Measurements from ENCODE around the gene RNASE4. TPM values are rescaled to one million over a fixed set of nuclear protein-coding genes. Genes with fewer than 3 reads are reported as not detected.

Gene RNASE4
- 1.3 and 2.4 TPM in 2 replicates for total RNA-seq (2013; cell fraction: nucleolus; rRNA removed)
- total RNA-seq (2014; rRNA removed) (1.1 and 2.0 TPM in 2 replicates), total RNA-seq (2014; rRNA removed; fragmentation: Illumina TruSeq; extraction: Trizol) (1.3 and 1.6 TPM in 2 replicates), total RNA-seq (2021) (0.29 and 1.1 TPM in 2 replicates), polyA plus RNA-seq (2011; rRNA removed) (0.87 and 1.1 TPM in 2 replicates), polyA plus RNA-seq (2014; fragmentation: Illumina TruSeq; extraction: Trizol) (0.29 and 1.3 TPM in 2 replicates), polyA plus RNA-seq (2014; fragmentation: Nextera tagmentation; extraction: Ambion mirVana) (1 to 10 TPM; 1.2 to 2.6 TPM), polyA plus RNA-seq (2014; rRNA removed) (1.0 and 1.9 TPM in 2 replicates), polyA plus RNA-seq (2016; fragmentation: Nextera tagmentation; extraction: Ambion mirVana) (1 to 10 TPM; 1.4 to 1.9 TPM), polyA minus RNA-seq (2011; rRNA and poly(A)+ RNA removed) (1.7 and 1.8 TPM in 2 replicates), Bru-seq, nascent RNA (percentile 32 among the genes with signal in this experiment), BruChase-seq, experiment 1, labeled RNA remaining after a 6-hour chase (percentile 44 among the genes with signal in this experiment), BruChase-seq, experiment 2, labeled RNA remaining after a 2-hour chase (percentile 31 among the genes with signal in this experiment)
- 1.0 TPM for polyA plus RNA-seq (2011; ENCODE audit: low read depth)
- 1.1 and 1.5 TPM in 2 replicates for polyA plus RNA-seq (2011; cell fraction: cytosol; rRNA removed)
- 0.60 and 1.4 TPM in 2 replicates for polyA plus RNA-seq (2011; cell fraction: nucleus; rRNA removed)
- 1.2 and 1.5 TPM in 2 replicates for polyA plus RNA-seq (2012)
- polyA minus RNA-seq (2011; cell fraction: cytosol; rRNA and poly(A)+ RNA removed): not detected in 2 replicates
- polyA minus RNA-seq (2011; cell fraction: nucleus; rRNA and poly(A)+ RNA removed): 0.36 and 0.48 TPM in 2 replicates
- long read RNA-seq, experiment 1: 0 reads
- long read RNA-seq, experiment 2, transcript RNASE4-203 (2 exons, 2,520 nt): major isoform, 5 of 8 reads
- long read RNA-seq, experiment 2, partial matches to known transcripts: 0 of 8 reads
- long read RNA-seq, experiment 2, other reads (novel, unspliced or antisense): 2 of 8 reads

DNA sequence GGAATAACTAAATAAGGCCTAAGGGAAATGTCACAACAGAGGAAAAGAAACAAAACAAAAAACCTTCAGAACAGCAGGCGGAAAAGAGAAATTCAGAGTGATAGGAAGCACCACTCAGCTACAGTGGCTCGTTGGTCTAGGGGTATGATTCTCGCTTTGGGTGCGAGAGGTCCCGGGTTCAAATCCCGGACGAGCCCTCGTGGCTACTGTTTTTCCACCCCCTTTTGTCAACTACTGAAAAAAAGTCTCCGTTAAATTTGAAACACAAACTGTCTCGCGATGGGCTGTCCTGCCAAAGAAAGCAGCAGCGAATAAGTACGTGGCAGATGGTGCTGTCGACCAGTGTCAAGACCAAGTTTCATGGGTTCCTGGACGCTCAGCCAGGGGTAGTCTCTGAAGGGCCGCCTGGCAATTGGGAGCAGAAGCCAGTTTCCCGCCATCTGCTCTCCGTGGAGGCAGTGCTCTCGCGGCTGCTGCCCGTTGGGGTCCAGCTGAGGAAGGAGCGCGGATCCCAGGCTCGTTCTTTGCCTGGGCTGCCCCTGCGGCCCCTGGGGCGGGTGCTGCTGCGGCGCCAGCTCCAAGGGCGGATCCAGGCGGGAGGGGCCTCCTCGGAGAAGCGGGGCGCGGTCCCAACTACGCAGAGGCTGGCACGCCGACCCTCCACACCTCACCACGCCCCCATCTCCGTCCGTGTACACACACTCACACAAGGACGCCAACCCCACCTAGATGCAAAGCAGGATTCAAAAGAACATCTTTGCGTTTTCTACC is at the start of gene RNASE4:
RNASE4 (plus strand) TSS at position 670 of the 771 bp plus-strand sequence. CDS start 14,812 bp downstream, outside the sequence.
- CTCF ChIA-PET: interaction anchor here (1.2 to 11.0 kb wide), 13 partner anchors 10 to 354 kb away, joined by 3 to 214 read pairs (median 5); partner anchors contain the start of genes CCNB1IP1 and PARP2
- no peaks in the 10 kb centered on the region for H4K20me1 ChIP-seq (ENCODE audit: control insufficient read depth, insufficient read depth)
- peak; percentile 34 for ATAC-seq
- TF ChIP-seq MYC (IDR thresholded peaks at IDR 0.05; ENCODE audit: insufficient read depth, insufficient read length, insufficient replicate concordance, low read length, severe bottlenecking) (no peak), BCL11A (IDR thresholded peaks at IDR 0.05; ENCODE audit: low read depth, low read length) (no peak), SIN3A (IDR thresholded peaks at IDR 0.05; ENCODE audit: low read depth, low read length) (no peak), ASH2L (IDR thresholded peaks at IDR 0.05; ENCODE audit: borderline replicate concordance, low read depth) (no peak; the same call in 1 of the 2 replicates), NR2C1 (IDR thresholded peaks at IDR 0.05) (no peak), CHD2 (IDR thresholded peaks at IDR 0.05; ENCODE audit: borderline replicate concordance, low read depth, low read length) (no peak), SMAD5 (IDR thresholded peaks at IDR 0.05; ENCODE audit: low read depth) (no peak), JUNB (IDR thresholded peaks at IDR 0.05) (no peak; the same call in 1 of the 2 replicates), TCF7 (IDR thresholded peaks at IDR 0.05; ENCODE audit: borderline replicate concordance) (no peak), ZNF687 (IDR thresholded peaks at IDR 0.05) (0 out of 2 replicates have a peak, but pooled peaks have one; percentile 31), ZNF207 (IDR thresholded peaks at IDR 0.05; ENCODE audit: borderline replicate concordance) (no peak), HCFC1 (IDR thresholded peaks at IDR 0.05; ENCODE audit: low read length) (no peak), PML (IDR thresholded peaks at IDR 0.05; ENCODE audit: low read length) (no peak), CBFB (IDR thresholded peaks at IDR 0.05; ENCODE audit: low read depth) (peak; percentile 60; the same call in 1 of the 2 replicates)
- TF ChIP-seq, protein P1, sequence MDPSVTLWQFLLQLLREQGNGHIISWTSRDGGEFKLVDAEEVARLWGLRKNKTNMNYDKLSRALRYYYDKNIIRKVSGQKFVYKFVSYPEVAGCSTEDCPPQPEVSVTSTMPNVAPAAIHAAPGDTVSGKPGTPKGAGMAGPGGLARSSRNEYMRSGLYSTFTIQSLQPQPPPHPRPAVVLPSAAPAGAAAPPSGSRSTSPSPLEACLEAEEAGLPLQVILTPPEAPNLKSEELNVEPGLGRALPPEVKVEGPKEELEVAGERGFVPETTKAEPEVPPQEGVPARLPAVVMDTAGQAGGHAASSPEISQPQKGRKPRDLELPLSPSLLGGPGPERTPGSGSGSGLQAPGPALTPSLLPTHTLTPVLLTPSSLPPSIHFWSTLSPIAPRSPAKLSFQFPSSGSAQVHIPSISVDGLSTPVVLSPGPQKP (IDR thresholded peaks at IDR 0.05; ENCODE audit: low read depth, low read length): no peak

More for the DNA sequence above, at the start of gene RNASE4:
- BruUV-seq (replicated peaks): no TSS peak
- FAIRE-seq (no peak), DNase-seq (ENCODE audit: low read depth, low spot score) (peak; percentile 82)
- POLR2A ChIA-PET: interaction anchor here (0.7 to 5.6 kb wide), 8 partner anchors 15 to 223 kb away, joined by 3 to 69 read pairs (median 6); partner anchors contain the start of gene PIP4P1
- H3K4me1 ChIP-seq (ENCODE audit: control insufficient read depth, insufficient read depth, low read length): peaks cover 23% of the 10 kb centered on the region
- RAD21 ChIA-PET (ENCODE audit: unreplicated experiment): interaction anchor here (0.8 to 8.9 kb wide), 15 partner anchors 8 to 356 kb away, joined by 3 to 156 read pairs (median 5); partner anchors contain the start of gene PARP2
- H3K27me3 ChIP-seq (replicated peaks in 1 of 2; ENCODE audit: control insufficient read depth in 2 of 2, insufficient read depth in 2 of 2, low read length in 1 of 2): no peaks in the 10 kb centered on the region
- H3K9ac ChIP-seq (ENCODE audit: control insufficient read depth, insufficient read depth, low read length): peak within 1 kb of the TSS; percentile 93
- WGBS (ENCODE audit: insufficient coverage, insufficient replicate concordance, low lambda C conversion rate, missing lambda C conversion rate): under 1% methylated on average over 39 of the region's 42 CpGs
- peak within 1 kb of the TSS; percentile 73 for H3K4me3 ChIP-seq
- H2AFZ ChIP-seq (ENCODE audit: control insufficient read depth, low read depth, low read length): peak within 1 kb of the TSS; percentile 92
- intact Hi-C loops (cut with micrococcal nuclease; ENCODE audit: unreplicated experiment): loop anchor here (1.0 to 5.0 kb wide), 5 partner anchors 53 to 357 kb away; partner anchors contain the start of genes PIP4P1 and TEP1
- in situ Hi-C loops (cut with MboI): loop anchor here (5.0 kb wide), 3 partner anchors 52 to 352 kb away; partner anchors contain the start of genes CCNB1IP1 and PIP4P1
- SMC1A ChIA-PET (ENCODE audit: uncharacterized antibody, unreplicated experiment): interaction anchor here (0.7 to 8.9 kb wide), 20 partner anchors 8 to 356 kb away, joined by 3 to 150 read pairs (median 4); no protein-coding TSS in a partner anchor
- peak within 1 kb of the TSS; percentile 97 for H3K4me2 ChIP-seq (ENCODE audit: control insufficient read depth, insufficient read depth)
- H3K36me3 ChIP-seq (ENCODE audit: control insufficient read depth in 2 of 2, insufficient read depth in 2 of 2, low read length in 1 of 2): no peaks in the 10 kb centered on the region
- no peaks in the 10 kb centered on the region for H3K9me3 ChIP-seq (replicated peaks; ENCODE audit: control insufficient read depth, insufficient read depth, low read length)
- peak within 1 kb of the TSS; percentile 99 for H3K27ac ChIP-seq (ENCODE audit: control insufficient read depth, insufficient read depth)
- H3K79me2 ChIP-seq (ENCODE audit: control insufficient read depth, insufficient read depth, low read length): no peaks in the 10 kb centered on the region

Measured in GM12878 (cell line).